HEK293T (cell line): ENCODE results near the gene CCDC169.

ENCODE experiments used
- CTBP1 ChIP-seq: fragments of 450-650 bp; IDR thresholded peaks from 2 replicates; pipeline ENCODE4 v1.6.1; 2016; ENCODE audit warnings: borderline replicate concordance
- FOXA1 ChIP-seq: fragments of 450-650 bp; IDR thresholded peaks from 2 replicates; pipeline ENCODE4 v1.6.1; 2016; ENCODE audit warnings: mild to moderate bottlenecking
- TARDBP ChIP-seq: fragments of 450-650 bp; IDR thresholded peaks from 2 replicates; pipeline ENCODE4 v1.6.1; 2016

DNA sequence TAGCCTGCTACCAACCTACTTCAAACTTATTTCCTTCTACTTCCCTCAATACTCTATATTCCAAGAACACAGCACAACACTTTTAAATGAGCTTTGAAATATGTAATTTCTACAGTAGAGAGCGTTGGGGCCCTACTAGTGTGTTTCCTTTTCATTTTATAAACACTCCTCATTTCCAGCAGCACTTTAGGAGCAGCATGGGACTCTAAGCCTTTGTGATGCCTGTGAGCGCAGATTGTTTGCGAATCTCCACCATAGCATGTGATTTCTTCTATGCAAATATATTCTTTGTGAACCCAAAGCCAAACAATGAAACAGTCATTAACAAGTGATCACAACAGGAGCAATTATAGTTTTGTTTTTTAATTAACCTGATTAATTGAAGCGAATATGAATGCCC lies 86.9 kb downstream of the CCDC169 start:
- no peak for TF ChIP-seq FOXA1
- TF ChIP-seq TARDBP = no peak
- TF ChIP-seq CTBP1 = no peak
